HEK293T (cell line): ENCODE measurements around the gene ZBTB20.

Experiments
- ARNT ChIP-seq: fragments of 450-650 bp; IDR thresholded peaks from 2 replicates; pipeline ENCODE4 v1.6.1; 2017; ENCODE audit warnings: mild to moderate bottlenecking
- BHLHE40 ChIP-seq: fragments of 450-650 bp; IDR thresholded peaks from 2 replicates; pipeline ENCODE4 v1.6.1; 2016; ENCODE audit warnings: mild to moderate bottlenecking, moderate library complexity, borderline replicate concordance
- ELF4 ChIP-seq: fragments of 450-650 bp; IDR thresholded peaks from 2 replicates; pipeline ENCODE4 v1.6.1; 2017; ENCODE audit warnings: antibody characterized with exemption
- FOXK2 ChIP-seq: fragments of 450-650 bp; IDR thresholded peaks from 2 replicates; pipeline ENCODE4 v1.6.1; 2016; ENCODE audit warnings: mild to moderate bottlenecking
- FOXM1 ChIP-seq: fragments of 450-650 bp; IDR thresholded peaks from 2 replicates; pipeline ENCODE4 v1.6.1; 2017; ENCODE audit warnings: mild to moderate bottlenecking, borderline replicate concordance
- HDGF ChIP-seq: fragments of 450-650 bp; IDR thresholded peaks from 2 replicates; pipeline ENCODE4 v1.6.1; 2017; ENCODE audit warnings: antibody characterized with exemption, borderline replicate concordance
- L3MBTL2 ChIP-seq: fragments of 450-650 bp; conservative IDR thresholded peaks from 2 replicates; pipeline ENCODE4 v1.6.1; 2016; ENCODE audit warnings: mild to moderate bottlenecking
- LEF1 ChIP-seq: fragments of 450-650 bp; IDR thresholded peaks from 2 replicates; pipeline ENCODE4 v1.6.1; 2017; ENCODE audit warnings: mild to moderate bottlenecking, borderline replicate concordance
- NFRKB ChIP-seq: fragments of 450-650 bp; IDR thresholded peaks from 2 replicates; pipeline ENCODE4 v1.6.1; 2016; ENCODE audit warnings: mild to moderate bottlenecking, moderate library complexity
- SP1 ChIP-seq: fragments of 450-650 bp; IDR thresholded peaks from 2 replicates; pipeline ENCODE4 v1.6.1; 2017
- SUZ12 ChIP-seq: fragments of 450-650 bp; IDR thresholded peaks from 2 replicates; pipeline ENCODE4 v1.6.1; 2016; ENCODE audit warnings: mild to moderate bottlenecking
- TARDBP ChIP-seq: fragments of 450-650 bp; IDR thresholded peaks from 2 replicates; pipeline ENCODE4 v1.6.1; 2016
- ZNF384 ChIP-seq: fragments of 450-650 bp; IDR thresholded peaks from 2 replicates; pipeline ENCODE4 v1.6.1; 2016
- TF ChIP-seq, protein P1 (sequence below): fragments of 450-650 bp; IDR thresholded peaks from 2 replicates; pipeline ENCODE4 v1.6.1; 2016

DNA sequence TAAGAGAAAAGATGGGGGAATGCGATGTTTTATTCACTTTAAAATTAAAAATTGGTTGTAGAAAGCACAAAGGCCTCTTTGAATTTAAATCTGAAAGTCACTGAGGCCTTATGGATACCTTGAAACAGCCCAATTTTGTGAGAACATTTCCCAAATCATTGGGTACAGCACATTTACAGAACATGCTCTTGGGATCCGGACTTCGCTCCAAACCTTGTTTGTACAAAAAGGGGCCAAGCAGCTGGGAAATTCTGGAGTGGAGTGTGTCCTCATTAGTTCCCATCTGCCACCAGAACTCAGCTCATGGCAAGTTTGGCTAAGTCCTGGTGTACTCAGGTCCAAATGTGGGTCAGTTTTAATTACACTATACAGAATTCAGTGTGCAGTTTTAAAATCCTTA, 254.2 kb downstream of the ZBTB20 start:
- TF ChIP-seq, protein P1, sequence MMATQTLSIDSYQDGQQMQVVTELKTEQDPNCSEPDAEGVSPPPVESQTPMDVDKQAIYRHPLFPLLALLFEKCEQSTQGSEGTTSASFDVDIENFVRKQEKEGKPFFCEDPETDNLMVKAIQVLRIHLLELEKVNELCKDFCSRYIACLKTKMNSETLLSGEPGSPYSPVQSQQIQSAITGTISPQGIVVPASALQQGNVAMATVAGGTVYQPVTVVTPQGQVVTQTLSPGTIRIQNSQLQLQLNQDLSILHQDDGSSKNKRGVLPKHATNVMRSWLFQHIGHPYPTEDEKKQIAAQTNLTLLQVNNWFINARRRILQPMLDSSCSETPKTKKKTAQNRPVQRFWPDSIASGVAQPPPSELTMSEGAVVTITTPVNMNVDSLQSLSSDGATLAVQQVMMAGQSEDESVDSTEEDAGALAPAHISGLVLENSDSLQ = no peak
- no peak for TF ChIP-seq SUZ12
- TF ChIP-seq HDGF = no peak
- TF ChIP-seq ARNT = no peak
- TF ChIP-seq L3MBTL2 = no peak
- TF ChIP-seq FOXK2 = no peak
- TF ChIP-seq FOXM1 = no peak
- TF ChIP-seq ELF4 = no peak
- TF ChIP-seq LEF1 = no peak
- TF ChIP-seq BHLHE40 = no peak
- TF ChIP-seq SP1 = no peak
- no peak for TF ChIP-seq TARDBP
- TF ChIP-seq NFRKB = no peak
- no peak for TF ChIP-seq ZNF384
